GM12872 (cell line): ENCODE measurements around the gene CMSS1.

Source experiments
- CTCF ChIP-seq: IDR thresholded peaks from 3 replicates; pipeline ENCODE4 v1.5.1; 2011; ENCODE audit warnings: low read depth, mild to moderate bottlenecking, low read length, moderate library complexity; ENCODE audit not compliant: insufficient read depth

Gene CMSS1

GRCh38 chr3:100185847-100186246, 368.2 kb downstream of the CMSS1 start:
- no peak for TF ChIP-seq CTCF

GRCh38 chr3:100189444-100189964, 371.8 kb downstream of the CMSS1 start:
- no peak for TF ChIP-seq CTCF

- no peak for TF ChIP-seq CTCF
Observed at GRCh38 chr3:100195375-100195774, 377.7 kb downstream of the CMSS1 start.

GRCh38 chr3:100197876-100198275, 380.2 kb downstream of the CMSS1 start:
- no peak for TF ChIP-seq CTCF

DNA sequence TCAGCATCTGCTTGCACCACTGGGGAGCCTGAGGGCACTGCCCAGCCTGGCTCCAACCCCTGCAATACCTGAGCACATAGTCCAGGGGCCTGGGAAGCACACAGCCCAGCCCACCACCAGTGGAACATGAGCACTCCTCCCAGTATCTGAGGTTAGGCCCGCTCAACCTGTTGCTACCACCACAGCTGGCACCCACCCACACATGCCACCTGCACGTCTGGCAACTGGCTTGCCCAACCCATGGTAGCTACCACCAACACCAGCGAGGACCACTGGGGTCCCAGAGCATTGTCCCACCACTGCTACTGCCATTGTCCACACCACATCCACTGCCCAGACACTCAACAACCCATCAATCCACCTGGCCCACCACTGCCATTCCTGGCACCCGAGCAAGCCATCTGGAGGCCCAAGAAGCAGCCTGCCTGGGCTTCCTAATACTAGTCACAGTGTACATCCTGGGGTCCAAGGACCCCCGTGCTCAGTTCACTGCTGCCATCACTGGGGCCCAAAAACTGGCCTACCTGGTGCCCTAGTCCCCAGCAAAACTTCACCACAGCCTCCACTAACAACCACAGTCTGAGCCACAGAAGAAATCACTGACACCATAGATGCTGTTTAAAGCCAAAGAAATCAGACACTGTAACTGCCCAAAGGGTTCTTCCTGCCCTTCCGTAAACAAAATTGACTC, 381.1 kb downstream of the CMSS1 start:
- TF ChIP-seq CTCF: no peak

GRCh38 chr3:100205171-100205570, 387.5 kb downstream of the CMSS1 start:
- TF ChIP-seq CTCF: no peak

- TF ChIP-seq CTCF: no peak
Observed at GRCh38 chr3:100206687-100207086, 389.0 kb downstream of the CMSS1 start.
